DLD1 (cell line): ENCODE measurements around the gene NOS1AP.

Experiments used
- in situ Hi-C: cut with HindIII; loops from 2 replicates; pipeline ENCODE4 v1.10.0; 2017; ENCODE audit warnings: low sequenced_read_pairs

NOS1AP gene

DNA sequence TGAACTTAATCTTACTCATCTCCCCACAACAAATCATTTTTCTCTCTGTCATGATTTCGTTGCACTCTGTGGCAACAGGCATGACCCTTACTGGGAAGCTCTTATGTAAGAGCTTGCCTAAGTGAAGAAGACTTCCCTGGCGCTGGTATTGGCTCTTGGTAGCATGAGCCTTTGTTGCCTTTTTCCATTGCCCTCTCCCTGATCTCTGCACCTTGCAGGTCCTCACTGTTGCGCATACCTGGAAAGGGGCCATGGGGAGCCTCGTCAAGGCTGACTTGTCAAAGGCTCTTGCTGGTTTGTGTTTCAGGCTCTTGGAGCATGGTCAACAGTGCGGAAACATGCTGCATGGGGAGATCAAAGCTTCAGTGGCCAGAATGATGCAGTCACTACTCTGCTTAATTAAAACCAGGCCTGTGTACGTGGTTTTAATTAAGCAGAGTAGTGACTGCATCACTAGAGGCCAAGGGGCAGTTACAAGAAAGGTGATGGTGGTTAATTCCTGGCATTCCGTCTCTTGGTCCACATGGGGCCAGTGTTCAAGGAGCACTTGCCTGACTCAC, 165.8 kb downstream of the NOS1AP start:
- in situ Hi-C loops = no loop called here

DNA sequence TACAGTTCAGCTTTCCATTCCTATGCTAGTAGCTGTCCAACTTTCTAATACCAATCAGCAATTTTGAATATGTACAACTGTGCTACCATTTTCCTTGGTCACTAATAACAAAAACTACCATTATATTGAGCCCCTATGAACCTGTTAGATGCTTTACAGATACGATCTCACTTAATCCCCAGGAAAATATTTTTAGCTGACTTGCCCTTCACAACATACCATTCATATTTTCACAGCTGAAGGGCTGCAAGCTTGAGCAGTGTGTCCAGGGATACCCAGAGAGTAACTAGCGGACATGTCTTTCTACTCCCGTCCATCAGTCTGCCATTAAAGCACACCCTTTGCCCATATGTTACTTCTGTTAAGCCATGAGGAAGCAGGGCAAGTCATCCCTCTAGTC, 166.7 kb downstream of the NOS1AP start:
- in situ Hi-C loops = no loop called here

DNA sequence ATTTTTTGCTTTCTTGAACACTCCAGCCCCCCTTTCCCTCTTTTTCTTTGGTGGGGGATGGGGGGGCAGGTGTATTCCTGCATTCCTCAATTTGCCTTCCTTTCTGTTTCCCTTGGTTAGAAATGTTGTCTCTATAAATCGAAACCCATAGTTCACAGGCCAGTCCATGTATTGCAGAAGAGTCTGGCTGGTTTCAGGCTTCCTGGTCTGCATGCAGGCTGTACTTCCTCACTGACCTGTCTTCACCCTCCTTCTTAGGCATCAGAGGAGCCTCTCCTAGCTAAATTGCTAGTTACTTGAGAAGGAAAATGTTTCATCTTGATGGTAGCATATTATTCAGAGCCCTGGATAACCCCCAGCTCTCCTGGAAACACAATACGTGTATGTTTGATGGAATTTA, 167.1 kb downstream of the NOS1AP start:
- in situ Hi-C loops = no loop called here

DNA sequence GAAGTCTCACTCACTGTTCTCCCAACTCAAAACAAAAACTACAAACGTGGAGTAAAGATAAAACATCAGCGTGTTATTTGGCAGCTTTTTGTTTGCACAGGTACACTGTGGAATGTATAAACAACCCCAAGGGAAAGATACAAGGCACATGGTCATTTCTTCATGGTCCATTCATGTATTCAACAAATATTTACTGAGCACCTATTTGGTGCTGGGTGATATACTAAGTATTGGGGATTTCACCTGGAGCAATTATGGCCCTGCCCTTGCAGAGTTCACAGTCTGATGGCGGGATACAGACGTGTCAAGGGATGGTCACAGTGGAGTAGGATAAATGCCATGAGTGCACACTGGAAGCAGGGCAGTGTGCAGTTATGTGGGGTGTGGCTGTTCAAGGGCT, 171.1 kb downstream of the NOS1AP start:
- in situ Hi-C loops = no loop called here

DNA sequence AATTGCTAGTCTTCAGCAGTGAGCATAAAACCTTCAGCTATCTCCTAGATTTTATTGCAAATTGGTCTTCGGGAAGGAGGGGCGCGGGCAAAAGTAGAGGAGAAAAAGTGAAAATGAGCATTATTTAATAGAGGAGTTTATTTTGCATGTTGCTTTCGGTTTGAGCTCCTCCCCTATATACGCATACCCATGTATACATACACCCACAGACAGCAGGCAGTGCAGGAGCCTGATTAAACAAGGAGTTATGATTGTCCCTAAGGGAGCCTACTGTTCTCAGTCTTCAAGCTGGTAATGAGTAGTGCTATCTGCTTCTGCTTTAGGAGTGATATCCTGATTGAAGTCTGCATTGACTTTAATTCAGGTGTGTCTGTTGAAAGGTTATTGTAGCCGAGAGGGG, 173.3 kb downstream of the NOS1AP start:
- in situ Hi-C loops = no loop called here

DNA sequence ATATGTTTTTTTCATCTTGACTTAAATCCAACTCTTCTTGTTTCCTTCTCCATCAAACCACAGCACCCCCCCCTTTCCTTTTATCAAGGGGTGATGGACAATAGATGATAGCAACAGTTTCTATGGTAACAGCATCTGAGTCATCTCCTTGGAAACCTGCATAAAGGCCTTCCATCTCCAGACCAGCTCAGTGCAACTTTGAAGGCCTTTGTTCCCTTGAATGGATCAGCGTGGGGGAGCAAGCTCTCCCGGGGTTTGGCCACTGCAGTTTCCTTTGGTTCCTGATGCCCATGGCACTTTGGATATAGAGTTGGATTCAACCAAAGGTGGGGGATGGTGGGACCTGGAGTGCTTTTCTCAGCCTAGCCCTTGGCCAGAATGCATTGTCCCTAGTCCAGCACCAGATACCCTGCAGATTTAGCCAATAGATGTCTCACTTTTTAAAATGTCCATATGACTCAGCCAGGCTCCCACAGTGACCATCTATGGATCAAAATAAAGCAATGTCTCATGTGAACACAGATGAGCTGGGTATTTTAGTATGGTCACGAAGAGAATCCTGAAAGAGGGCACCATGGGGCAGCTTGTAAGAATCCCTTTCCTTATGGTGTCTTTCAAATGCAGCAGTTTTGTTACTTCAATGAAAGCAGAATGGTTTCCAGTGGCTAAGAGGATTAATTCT, 179.5 kb downstream of the NOS1AP start:
- in situ Hi-C loops = no loop called here

DNA sequence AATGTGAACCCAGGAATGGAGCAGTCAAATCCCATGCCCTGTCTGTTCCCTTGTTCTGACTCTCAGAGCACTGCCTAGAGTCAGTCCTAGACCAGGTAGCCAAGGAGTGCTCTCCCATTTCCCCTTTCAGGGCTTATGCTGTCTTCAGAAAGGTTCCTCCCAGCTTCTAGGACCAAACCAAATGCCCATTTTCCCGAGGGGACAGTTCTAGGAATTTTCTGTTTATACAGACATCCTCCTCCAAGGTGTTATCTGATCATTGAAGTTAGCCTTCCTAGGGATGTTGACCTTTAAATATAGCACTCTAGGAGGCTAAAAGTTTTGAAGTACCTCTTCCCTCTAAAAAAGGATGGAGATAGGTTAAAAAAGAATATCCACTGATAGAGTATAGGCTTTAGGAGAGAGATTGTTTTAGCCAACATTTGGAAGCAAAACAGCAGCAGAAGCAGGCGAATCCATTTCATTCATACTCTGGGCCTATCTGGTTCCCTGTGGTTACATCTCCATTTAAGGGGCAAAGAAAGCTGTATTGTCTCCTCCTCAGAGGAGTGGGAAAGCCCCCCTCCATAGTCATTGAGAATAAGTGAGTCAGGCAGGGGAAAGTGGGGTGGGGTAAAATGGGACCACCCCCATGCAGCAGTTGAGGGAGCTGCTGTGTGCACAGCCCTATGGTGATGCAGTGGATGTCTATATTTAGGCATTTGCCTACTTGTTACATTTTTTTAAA, 180.7 kb downstream of the NOS1AP start:
- in situ Hi-C loops = no loop called here

DNA sequence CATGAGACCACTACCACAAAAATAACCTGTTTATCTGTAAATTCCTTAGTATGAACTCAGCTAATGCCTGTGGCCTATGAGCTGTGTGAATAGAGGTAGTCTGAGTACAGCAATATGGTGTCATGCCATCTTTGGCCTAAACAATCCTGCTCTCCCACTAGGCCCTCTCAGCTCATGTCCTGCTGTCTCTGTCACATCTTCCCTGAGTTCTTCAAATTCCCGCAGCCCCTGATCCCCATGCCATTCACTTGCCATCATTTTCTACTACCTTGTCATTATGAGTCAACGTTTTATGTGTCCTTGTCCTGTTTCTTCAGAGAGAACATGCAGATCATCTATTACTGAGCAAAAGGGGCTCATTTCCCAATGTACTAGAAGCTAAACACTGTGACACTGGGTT, 181.6 kb downstream of the NOS1AP start:
- in situ Hi-C loops = no loop called here

DNA sequence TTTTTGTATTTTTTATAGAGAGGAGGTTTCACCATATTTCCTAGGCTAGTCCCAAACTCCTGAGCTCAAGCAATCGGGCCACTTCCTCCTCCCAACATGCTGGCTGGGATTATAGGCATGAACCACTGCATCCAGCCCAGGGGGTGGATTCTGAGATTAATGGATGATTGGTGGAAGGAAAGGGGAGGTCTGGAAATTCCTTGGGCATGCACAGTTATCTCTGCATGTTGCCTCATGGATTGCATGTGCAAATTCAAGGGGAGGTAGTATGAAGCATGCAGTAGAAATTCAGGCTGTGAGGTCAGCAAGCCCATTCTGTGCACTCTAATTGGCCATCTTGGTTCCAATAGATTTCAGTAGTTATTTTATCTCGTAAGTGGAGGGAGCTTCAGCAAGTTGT, 182.7 kb downstream of the NOS1AP start:
- in situ Hi-C loops = no loop called here

DNA sequence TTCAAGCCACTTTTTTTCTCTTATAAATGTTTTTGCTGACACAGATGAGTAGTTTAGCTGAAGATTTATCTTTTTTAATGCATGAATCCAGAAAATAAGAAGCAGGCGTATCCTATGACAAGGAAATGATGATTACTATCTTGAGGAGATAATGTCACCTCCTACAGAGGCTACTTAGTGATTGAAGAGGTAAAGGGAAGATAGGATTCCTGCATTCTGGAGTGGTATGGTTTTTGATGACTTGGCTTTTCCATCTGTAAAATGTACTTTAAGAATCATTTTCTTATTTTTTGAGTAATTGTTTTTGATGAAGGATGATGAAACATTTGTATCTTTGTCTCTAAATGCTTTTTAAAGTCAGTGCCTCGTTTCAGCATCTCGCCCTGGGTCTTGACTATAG, 184.3 kb downstream of the NOS1AP start:
- in situ Hi-C loops = no loop called here

DNA sequence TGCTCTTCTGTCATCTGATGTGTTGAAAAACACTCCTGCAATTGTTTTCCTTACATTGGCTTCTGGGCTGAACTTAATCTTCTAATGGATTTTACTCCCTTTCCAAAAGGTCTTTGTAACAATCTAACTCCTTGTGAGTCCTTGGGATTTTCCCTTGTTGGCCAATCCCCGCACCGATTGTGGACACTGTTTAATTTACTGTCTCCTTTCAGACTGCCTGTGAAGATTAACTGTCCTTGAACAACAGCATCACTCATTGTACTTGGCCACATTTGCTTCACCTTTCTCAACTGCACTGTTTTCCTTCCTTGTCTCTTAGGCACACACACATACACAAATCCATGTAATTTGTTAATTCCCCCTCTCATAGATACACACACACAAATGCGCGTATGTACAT, 186.8 kb downstream of the NOS1AP start:
- in situ Hi-C loops = no loop called here

DNA sequence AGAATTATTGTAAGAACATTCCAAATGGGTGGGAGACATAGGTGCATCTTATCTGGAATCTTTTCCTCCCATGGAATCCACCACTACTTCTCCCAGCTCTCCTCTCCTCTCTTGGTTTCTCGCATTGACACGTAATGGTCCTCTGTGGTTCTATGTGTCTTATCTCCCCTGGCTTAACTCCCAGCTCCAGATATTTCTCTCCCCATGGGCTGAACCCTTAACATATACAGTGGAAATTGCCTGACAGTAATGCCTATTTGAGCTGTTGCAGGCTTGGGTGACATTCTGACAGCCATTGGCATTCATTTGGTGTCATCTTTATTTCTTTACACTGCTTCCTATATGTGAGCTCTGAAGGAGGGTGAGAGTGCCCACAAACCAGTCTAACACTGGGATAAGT, 188.9 kb downstream of the NOS1AP start:
- in situ Hi-C loops = no loop called here

DNA sequence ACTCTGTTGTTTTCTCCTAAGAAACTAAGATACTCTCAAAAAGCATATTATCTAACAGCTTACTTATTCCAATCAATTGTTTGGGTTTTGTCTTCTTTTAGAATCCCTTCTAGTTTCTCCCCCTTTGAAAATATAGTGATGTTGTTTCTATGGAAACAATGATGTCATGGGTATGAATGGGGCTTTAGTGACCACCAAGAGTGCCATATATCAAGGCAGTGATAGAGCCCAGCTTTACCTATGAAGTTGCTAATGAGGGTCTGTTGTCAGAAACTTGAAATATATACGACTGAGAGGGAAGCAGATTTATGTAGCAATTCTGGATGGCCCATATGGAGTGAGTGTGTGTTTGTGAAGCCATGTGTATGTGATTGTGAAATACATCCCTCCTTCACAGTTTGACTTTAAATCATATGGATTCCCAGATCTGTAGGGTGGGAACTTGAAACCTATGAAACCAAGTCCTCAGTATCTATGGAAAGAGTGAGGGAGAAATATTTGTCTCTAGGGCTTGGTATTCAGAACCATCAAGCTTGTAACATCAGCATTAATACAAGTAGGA, 190.5 kb downstream of the NOS1AP start:
- in situ Hi-C loops = no loop called here

DNA sequence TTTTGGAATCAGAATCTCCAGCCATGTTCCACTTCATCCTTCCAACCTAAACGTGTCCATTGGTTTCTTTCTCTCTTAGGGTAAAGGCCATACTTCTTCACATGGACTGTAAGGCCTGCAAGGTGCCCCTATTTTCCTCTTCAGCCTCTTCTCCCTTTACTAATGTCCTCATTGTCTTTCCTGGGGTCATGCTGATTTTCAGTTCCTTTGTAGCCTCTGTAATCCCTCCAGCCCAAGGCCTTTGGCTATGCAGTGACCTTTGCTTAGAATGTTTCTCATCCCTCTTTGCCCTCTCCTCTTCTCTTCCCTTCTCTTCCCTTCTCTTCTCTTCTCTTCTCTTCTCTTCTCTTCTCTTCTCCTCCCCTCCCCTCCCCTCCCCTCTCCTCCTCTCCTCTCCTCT, 194.6 kb downstream of the NOS1AP start:
- in situ Hi-C loops = no loop called here

DNA sequence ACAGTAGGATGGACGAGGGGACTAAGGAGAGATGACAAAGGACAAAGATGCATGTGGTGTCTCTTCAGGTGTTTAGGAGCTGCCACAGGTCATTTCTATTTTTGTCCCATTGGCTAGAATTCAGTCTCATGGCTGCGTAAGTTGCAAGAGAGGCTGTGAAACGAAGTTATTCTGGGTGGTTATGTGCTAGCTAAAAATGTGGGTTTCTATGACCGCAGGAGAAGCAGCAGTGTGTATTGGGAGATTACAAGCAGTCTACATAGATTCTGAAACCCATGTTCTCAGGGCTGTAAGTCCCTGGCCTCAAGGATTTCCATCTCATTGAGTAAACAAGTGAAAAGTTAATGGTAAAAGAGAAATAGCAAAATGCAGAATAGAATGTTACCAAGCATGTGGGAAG, 196.5 kb downstream of the NOS1AP start:
- in situ Hi-C loops = no loop called here

DNA sequence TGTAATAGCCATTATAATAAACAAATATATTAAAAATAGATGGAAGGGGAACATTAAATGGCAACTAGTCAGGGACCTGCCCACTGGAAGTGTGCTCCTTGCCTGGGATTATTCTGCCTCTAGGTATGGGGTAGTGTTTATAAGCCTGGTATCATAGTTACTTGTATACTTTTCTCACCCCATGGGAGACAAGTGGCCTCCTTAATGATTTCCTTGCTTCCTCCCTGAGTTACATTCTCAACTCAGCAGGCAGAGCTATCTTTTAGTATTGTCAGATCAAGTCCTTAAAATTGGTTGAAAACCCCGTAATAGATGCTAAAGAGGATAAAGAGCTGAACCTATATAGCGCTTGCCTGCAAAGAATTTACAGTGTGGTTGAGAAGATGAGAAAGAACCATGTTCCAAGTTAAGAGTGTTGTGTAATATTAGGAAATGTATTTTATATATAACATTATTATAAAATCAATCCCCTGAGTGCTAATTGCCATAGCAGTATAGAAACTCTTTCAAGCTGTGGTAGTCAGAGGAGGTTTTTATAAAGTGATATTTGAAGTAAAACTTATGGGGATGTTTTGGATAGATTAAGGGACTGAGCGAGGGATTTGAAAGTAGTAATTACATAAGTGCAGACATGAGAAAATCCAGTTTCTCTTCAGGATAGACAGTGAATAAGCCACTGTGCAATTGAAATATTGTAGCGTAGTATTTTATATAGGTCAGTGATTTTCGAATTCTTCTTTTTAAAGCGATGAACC, 200.7 kb downstream of the NOS1AP start:
- in situ Hi-C loops = no loop called here

DNA sequence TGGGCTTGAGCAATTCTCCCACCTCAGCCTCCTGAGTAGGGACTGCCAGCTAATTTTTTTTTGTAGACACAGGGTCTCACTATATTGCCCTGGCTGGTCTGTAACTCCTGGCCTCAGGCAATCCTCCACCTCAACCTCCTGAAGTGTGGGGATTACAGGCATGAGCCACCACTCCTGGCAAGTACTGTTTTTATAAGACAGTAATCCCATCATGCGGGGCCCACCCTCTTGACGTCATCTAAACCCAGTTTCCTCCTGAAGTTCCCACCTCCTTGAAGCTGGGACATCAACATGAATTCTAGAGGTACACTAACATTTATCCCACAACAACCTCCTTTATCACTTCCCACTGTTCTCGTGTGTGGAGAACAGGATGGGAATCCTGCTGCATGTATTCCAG, 202.5 kb downstream of the NOS1AP start:
- in situ Hi-C loops = no loop called here

DNA sequence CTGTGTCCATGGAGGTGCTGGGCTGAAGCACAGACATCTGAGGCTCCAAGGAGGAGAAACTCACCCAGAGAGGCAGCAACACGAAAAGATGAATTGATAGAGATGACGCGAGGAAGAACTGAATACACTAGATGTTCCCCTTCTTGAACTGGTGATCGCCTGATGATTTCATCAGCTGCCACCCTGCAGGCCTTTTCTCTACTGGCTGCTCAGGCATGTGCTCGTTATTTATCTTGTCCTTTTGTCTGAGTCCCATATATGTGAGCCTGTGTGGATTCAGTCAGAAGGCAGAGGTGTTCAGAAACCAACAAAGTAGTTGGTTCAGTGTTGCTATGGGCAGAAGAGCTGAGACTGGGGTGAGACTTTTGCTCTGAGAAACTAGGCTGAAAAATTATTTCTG, 202.9 kb downstream of the NOS1AP start:
- in situ Hi-C loops = no loop called here

DNA sequence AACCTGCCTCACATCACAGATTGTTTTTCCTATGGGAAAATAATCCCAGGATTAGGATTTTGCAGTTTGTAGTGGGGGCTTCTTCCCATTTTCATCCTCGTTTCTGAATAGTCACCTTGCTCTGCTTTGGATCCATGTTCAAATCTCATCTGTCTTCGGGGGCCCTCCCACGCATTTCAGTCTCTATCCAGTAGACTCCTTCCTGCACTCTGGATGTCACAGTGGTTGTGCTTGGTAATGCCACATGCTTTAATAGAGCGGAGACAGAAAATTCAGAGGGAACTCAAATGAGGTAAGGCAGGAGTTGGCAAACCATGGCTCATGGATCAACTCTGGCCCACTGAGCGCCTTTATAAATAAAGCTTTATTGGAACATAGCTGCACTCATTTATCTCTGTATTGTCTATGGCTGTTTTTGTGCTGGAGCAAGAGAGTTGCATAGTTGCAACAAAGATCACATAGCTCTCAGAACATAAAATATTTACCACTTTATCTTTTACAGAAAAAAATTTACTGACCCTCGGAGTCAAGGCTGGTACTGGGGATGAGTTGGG, 206.2 kb downstream of the NOS1AP start:
- in situ Hi-C loops = no loop called here

DNA sequence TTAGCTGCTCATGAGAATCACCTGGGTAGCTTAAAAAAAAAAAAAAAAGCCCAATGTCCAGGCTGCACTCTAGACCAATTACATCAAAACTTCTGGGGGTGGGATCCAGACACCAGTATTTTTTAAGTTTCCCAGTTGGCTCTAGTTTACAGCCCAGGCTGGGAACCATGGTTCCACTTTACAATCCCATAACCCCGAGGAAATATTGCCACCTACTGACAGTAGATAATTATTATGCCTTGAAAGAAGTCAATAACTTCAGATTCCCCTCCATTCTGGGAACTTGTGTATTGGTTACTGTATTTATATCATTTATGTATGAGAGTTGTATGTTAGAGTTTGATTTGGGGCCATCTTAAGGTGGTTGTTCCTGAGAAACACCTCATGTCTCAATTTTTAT, 207.0 kb downstream of the NOS1AP start:
- in situ Hi-C loops = no loop called here

DNA sequence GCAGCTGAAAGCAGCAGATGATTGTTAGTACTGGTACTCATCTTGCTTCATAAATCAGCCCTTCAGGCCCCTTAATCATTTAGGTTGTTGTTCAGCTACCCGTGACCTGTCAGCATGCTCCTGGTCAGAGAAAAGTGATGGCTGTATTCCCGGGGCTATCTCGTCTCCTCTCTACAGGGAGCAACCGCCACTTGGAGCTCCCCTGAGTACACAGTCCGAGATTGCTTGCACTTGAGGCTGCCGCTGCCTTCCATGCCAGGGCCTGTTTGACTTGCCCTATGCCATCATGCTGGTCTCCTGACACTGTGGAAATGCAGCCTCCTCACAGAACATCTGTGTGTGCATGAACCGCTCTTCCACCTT, 209.6 kb downstream of the NOS1AP start:
- in situ Hi-C loops = no loop called here
